Neural progenitor cell (in vitro differentiated cells): ENCODE results near the gene RNF224.

Experiments used
- EZH2 ChIP-seq: fragments of 200-600 bp; sonication (generic); IDR thresholded peaks from 2 replicates; pipeline ENCODE4 v1.6.1; 2017; ENCODE audit warnings: antibody characterized with exemption, mild to moderate bottlenecking, moderate library complexity
- EZH2phosphoT487 ChIP-seq: fragments of 200-600 bp; sonication (generic); IDR thresholded peaks from 2 replicates; pipeline ENCODE4 v1.6.1; 2017; ENCODE audit warnings: antibody characterized with exemption
- TF ChIP-seq, protein P1 (sequence below): fragments of 200-600 bp; sonication (generic); IDR thresholded peaks from 2 replicates; pipeline ENCODE4 v1.5.1; 2017; ENCODE audit warnings: antibody characterized with exemption, mild to moderate bottlenecking

DNA sequence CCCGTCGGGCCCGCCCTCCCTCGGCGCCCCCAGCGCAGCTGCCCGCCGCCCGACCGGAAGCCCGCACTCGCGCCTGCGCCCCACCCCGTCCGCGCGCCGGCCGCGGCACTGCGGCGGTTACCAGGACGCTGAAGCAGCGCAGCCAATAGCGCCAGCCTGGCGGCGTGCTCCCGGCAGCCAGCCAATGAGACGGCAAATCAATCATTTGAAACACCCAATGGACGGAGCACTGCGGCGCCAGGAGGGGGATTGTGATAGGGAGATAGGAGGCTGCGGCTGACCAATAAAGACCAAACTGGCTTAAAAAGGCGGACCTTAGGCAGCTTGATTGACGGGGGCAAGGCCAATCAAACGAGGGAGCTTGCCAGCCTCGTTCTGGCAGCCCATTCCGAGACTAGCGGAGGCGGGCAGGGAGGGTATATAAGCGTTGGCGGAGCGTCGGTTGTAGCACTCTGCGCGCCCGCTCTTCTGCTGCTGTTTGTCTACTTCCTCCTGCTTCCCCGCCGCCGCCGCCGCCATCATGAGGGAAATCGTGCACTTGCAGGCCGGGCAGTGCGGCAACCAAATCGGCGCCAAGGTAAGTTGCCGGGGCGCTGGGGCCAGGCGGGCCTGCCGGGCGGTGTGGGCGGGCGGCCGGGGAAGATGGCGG is 13.7 kb downstream of the RNF224 start, which contains the start of gene TUBB4B:
- TF ChIP-seq, protein P1, sequence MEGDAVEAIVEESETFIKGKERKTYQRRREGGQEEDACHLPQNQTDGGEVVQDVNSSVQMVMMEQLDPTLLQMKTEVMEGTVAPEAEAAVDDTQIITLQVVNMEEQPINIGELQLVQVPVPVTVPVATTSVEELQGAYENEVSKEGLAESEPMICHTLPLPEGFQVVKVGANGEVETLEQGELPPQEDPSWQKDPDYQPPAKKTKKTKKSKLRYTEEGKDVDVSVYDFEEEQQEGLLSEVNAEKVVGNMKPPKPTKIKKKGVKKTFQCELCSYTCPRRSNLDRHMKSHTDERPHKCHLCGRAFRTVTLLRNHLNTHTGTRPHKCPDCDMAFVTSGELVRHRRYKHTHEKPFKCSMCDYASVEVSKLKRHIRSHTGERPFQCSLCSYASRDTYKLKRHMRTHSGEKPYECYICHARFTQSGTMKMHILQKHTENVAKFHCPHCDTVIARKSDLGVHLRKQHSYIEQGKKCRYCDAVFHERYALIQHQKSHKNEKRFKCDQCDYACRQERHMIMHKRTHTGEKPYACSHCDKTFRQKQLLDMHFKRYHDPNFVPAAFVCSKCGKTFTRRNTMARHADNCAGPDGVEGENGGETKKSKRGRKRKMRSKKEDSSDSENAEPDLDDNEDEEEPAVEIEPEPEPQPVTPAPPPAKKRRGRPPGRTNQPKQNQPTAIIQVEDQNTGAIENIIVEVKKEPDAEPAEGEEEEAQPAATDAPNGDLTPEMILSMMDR, result no peak
- TF ChIP-seq EZH2 (no peak), EZH2phosphoT487 (no peak)
